ENCODE measurements around the gene DCC. TPM values are rescaled to one million over a fixed set of nuclear protein-coding genes. Genes with fewer than 3 reads are reported as not detected.

DCC gene
- total RNA-seq, 1 donor from 2014 or later = 7.5 TPM

GRCh38 chr18:53038608-53039007, 698.6 kb downstream of the DCC start:
- no peak for DNase-seq (ENCODE audit: low spot score)

GRCh38 chr18:53040286-53040685, 700.3 kb downstream of the DCC start:
- no peak for DNase-seq (ENCODE audit: low spot score)

- DNase-seq (ENCODE audit: low spot score) = no peak
Observed at GRCh38 chr18:53056064-53056463, 716.1 kb downstream of the DCC start.

GRCh38 chr18:53070788-53071187, 730.8 kb downstream of the DCC start:
- DNase-seq (ENCODE audit: low spot score) = no peak

- no peak for DNase-seq (ENCODE audit: low spot score)
Observed at GRCh38 chr18:53080687-53081086, 740.7 kb downstream of the DCC start.

- DNase-seq (ENCODE audit: low spot score) = no peak
Observed at GRCh38 chr18:53093636-53094035, 753.6 kb downstream of the DCC start.

- DNase-seq (ENCODE audit: low spot score) = peak; percentile 1
Observed at GRCh38 chr18:53101536-53102105, 761.6 kb downstream of the DCC start.

GRCh38 chr18:53114441-53114840, 774.4 kb downstream of the DCC start:
- DNase-seq (ENCODE audit: low spot score) = no peak

- DNase-seq (ENCODE audit: low spot score) = no peak
Observed at GRCh38 chr18:53115876-53116585, 776.0 kb downstream of the DCC start.

GRCh38 chr18:53117851-53118250, 777.9 kb downstream of the DCC start:
- DNase-seq (ENCODE audit: low spot score) = no peak

- no peak for DNase-seq (ENCODE audit: low spot score)
Observed at GRCh38 chr18:53126210-53126609, 786.2 kb downstream of the DCC start.

GRCh38 chr18:53131001-53131400, 791.0 kb downstream of the DCC start:
- no peak for DNase-seq (ENCODE audit: low spot score)

- DNase-seq (ENCODE audit: low spot score) = no peak
Observed at GRCh38 chr18:53134711-53135110, 794.7 kb downstream of the DCC start.

- no peak for DNase-seq (ENCODE audit: low spot score)
Observed at GRCh38 chr18:53135654-53136053, 795.7 kb downstream of the DCC start.

- no peak for DNase-seq (ENCODE audit: low spot score)
Observed at GRCh38 chr18:53139746-53140500, 799.9 kb downstream of the DCC start.

GRCh38 chr18:53142005-53142404, 802.0 kb downstream of the DCC start:
- DNase-seq (ENCODE audit: low spot score) = peak; percentile 7

- DNase-seq (ENCODE audit: low spot score) = no peak
Observed at GRCh38 chr18:53147472-53147871, 807.5 kb downstream of the DCC start.

- no peak for DNase-seq (ENCODE audit: low spot score)
Observed at GRCh38 chr18:53148123-53148522, 808.1 kb downstream of the DCC start.

GRCh38 chr18:53152476-53152875, 812.5 kb downstream of the DCC start:
- DNase-seq (ENCODE audit: low spot score) = no peak

- no peak for DNase-seq (ENCODE audit: low spot score)
Observed at GRCh38 chr18:53153281-53153680, 813.3 kb downstream of the DCC start.

- no peak for DNase-seq (ENCODE audit: low spot score)
Observed at GRCh38 chr18:53153800-53154199, 813.8 kb downstream of the DCC start.

GRCh38 chr18:53165770-53166169, 825.8 kb downstream of the DCC start:
- DNase-seq (ENCODE audit: low spot score) = no peak

- DNase-seq (ENCODE audit: low spot score) = no peak
Observed at GRCh38 chr18:53169346-53169745, 829.3 kb downstream of the DCC start.
